GM19324 (cell line): ENCODE results near the gene C6orf136.
"Not testable (repeated sequence)": the region's sequence is repeated elsewhere in the genome, so short reads cannot be mapped to it uniquely, and the experiment has no call there.

ENCODE experiments used
- ATAC-seq: cut with Tn5 transposase; IDR thresholded peaks from one replicate; pipeline ENCODE4 v1.9.1; 2021; ENCODE audit warnings: mild to moderate bottlenecking, moderate library complexity; ENCODE audit not compliant: unreplicated experiment, low FRiP score

The C6orf136 gene

DNA sequence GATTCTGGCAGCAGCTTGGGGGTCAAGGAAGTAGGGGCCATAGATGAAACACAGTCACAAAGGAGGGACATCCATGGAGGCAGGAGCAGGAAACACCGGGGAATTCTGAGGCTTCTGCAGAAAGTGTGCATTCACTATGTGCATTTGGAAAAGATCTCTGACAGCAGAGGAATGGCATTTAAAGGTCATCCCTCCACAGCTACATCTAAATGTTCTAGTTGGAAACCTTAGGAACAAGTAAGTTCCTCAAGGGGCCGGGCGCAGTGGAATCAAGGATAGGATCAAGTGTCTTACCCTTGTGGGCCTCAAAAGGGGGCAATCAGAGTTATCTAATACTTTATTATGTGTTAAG is 8.8 kb downstream of the C6orf136 start:
- no peak for ATAC-seq

DNA sequence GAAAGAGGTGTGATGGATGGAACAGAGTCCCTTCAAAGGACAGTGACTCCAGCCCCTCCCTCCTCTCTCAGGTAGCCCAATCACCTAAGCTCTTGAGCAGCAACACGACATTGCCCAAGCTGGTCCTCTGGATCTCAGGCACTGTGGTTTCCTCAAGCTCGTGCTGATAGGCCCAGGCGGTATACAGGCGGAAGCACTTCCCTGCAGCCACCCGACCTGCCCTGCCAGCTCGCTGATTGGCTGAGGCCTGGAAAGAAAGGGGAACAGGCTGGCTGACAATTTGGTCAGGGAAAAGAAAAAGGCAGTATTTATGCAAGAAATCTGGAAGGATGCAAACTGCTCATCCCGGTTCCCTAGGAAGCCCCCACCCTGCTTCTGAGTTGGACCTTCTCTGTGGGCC is 9.6 kb downstream of the C6orf136 start:
- ATAC-seq = no peak

DNA sequence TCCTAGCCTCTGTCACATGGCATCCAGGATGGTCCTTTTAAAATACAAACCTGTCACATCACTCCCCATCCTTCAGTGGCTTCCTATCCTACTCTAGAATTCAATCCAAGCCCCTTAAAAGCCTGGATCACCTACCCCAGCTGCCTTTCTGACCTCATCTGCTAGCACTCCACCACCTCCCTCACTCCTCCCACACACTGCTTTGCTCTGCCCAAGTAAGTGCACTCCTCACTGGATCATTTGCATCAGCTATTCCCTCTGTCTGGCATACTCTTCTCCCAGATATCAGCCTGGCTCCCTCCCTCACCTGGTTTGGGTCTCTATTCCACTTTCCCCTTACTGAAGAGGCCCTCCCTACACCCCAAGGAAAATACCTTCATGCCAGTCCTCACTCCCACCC is 10.5 kb downstream of the C6orf136 start:
- no peak for ATAC-seq

DNA sequence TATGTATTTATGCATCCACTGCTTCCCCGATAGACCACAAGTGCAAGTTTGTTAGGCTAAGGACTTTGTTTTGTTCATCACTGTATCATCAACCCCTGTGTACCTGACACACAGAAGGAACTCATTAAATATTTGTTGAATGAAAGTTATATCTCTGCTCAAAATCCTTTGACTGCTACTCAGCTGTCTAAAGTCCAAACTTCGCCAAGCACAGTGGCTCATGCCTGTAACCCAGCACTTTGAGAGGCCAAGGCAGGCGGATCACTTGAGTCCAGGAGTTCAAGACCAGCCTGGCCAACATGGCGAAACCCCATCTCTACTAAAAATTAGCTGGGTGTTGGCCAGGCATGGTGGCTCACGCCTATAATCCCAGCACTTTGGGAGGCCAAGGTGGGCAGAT is 11.0 kb downstream of the C6orf136 start:
- ATAC-seq = not testable (repeated sequence)

DNA sequence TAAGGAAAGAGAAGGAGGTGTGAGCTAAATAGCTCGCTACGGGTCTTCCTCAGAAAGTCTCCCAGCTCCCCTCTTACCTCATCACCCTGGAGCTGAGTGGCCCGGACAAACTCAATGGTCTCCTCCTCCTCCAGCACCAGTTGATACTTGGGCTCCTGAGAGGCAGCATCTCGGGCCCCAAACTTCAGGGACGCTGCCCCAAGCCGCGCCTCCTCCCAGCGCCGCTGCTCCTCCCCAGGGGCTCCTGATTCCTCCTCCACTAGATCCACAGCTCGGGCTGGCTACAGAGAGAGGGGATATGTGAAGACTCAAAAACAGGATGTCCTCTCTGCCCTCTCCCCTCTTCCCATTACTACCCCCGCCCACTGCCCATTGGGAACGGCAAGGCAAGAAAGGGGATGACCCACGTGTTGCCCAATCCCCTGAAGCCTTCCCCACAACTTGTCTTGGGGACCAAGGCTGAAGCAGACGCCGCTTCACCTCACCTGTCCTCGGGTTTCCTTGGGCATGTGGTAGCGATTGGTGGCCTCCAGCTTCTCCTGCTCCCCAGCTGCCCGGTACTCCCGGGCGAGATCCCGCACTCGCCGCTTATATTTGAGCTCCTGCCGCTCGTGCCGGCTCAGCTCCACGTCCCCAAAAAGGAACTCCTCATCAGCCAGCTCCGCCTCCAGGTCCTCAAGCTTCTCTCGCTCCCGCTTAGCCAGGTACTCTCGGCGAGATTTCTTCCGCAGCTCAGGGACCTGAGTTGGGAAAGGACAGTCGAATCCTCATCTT is 18.2 kb downstream of the C6orf136 start:
- ATAC-seq = no peak

DNA sequence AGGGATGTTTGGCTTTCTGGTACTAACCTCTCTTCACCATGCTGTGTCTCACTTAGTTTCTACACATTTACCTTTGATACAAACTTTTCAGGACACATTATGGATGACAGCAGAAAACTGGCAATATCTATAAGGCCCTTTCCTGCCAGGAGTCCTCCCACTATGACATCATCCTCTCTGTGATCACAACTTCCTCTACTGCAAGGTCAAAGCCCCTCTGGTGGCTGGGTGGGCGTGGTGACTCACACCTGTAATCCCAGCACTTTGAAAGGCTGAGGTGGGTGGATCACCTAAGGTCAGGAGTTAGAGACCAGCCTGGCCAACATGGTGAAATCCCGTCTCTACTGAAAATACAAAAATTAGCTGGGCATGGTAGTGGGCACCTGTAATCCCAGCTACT is 19.4 kb downstream of the C6orf136 start:
- not testable (repeated sequence) for ATAC-seq

DNA sequence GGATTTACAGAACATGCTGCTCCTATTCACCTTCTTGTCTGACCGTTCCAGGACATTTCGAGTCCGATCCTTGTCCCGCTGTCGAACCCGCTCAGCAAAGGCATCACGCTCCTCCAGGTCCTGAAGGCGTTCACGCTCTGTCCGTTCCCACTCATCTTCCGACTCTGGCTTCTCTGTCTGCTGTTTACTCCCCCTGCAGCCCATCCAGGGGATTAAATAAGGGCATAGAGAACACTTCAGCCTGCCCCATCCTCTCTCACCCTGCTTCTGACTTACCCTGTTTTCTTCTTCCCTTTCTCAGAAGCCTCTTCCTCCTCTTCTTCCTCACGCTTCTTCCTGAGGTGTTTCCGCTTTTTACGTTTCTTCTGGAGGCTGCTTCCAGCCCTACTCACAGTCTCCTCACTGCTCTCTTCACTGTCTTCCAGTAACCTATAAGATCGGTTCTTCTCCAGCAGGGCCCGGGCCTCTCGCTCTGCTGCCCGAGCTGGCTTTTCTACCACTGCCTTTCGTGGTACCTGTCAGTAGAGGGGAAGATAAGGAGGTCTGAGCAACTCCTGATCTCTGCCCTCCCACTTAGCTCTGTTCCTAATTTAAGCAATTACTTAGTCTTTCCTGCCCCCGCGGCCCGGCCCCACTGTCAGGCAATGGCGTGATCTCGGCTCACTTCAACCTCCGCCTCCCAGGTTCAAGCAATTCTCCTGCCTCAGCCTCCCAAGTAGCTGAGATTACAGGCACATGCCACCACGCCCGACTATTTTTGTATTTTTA is 24.0 kb downstream of the C6orf136 start:
- ATAC-seq = no peak

DNA sequence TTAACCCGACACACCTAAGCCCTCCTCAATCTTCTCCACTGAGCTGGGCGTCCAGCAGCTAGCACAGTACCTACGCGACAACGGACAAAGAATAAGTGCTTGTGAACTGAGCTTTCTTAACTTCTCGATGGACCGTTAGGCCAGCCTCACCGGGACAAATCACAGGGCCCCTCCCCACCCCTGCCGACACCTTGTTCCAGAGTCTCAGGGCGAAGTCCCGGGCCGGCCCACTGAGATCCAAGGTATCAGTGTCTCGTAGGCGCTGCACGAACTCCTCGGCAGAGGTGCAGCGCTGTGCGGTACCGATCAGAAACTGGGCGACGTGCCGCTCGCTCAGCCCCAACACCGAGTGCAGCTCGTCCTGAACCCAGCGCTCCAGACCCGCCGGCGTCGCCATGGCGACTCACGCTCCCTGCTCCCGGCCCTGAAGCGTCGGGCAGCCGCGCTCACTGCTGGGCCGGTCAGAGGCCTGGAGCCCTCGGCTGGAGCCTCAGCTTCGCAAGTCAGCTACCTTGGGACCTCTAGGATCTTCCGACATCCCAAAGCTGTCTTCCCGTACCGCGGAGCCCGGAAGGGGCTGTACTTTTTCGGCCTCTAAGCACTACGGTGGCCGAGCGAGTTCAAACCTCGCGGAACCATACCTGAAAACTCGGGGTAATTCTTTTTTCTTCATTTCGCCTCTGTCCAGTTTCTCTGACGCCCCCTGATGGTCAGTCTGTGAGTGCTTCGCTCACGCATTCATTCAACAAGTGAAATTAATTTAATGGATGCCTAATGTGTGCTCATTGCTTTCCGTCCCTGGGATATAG is 25.7 kb downstream of the C6orf136 start, which contains the start of gene DHX16:
Gene DHX16 (minus strand): TSS at position 562 of the 809 bp plus-strand sequence. CDS start 165 bp downstream, at position 397.
- peak; percentile 86 for ATAC-seq

DNA sequence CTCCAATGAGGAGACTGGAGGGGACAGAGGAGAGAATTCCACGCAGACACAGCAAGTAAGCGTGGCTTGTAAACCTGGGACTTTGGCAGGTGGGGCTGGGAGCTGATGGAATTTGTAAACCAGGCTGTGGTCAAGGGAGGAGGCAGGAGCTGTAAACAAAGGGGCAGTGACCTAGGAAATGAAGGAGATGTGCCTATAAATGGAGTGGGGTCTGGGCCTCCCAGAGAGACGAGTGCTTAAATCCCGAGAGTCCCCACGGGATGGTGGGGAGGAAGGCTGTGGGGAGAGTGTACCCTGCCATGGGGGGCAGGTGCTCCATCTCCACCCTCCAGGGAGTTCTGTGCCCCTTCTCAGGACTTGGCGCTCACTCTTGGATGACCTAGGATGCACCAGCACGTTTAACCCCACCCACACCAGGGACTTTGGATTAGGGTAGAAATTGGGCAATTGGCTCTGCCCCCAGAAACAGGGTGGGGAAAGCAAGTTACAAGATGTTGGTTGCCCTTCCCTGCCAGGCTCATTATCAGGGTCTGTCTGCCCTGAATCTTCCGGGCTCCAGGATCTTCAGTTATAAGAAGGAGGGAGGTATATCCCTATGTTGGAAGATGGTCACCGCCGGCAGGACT is 29.8 kb downstream of the C6orf136 start:
- no peak for ATAC-seq

DNA sequence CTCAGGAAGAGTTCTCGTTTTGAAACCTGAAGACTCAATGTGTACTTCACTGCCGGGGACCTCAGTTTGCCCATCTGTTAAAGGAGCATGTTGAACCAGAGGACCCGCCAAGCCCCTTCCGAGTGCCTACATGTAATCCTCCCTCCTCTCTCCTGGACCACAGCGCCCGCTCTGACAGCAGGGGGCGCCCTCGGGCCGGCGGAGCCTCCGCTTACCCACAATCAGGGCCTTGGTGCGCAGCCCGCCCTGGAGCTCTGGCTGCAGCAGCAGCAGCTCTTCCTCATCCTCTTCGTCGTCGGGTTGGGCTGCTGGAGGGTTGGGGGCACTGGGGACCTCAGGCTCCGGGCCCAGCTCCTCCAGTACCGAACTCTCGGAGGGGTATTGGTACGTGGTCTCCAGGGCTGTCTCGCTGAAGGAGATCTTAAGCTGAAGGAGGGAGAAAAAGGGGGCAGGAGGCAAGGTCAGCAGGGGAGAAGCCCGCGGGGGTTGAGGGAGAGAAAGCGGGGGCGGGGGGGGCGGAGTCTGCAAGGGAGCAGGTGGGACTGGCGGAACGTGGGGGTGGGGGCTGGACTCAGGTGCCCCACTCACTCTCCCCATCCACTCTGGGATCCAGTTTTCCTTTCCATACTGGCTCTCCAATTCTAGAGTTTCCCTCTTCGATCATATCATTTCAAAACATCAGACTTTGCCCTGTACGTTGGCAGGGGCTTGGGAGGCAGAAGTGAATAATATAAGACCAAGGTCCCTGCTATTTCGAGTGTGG is 32.2 kb downstream of the C6orf136 start:
- ATAC-seq = peak; percentile 39

DNA sequence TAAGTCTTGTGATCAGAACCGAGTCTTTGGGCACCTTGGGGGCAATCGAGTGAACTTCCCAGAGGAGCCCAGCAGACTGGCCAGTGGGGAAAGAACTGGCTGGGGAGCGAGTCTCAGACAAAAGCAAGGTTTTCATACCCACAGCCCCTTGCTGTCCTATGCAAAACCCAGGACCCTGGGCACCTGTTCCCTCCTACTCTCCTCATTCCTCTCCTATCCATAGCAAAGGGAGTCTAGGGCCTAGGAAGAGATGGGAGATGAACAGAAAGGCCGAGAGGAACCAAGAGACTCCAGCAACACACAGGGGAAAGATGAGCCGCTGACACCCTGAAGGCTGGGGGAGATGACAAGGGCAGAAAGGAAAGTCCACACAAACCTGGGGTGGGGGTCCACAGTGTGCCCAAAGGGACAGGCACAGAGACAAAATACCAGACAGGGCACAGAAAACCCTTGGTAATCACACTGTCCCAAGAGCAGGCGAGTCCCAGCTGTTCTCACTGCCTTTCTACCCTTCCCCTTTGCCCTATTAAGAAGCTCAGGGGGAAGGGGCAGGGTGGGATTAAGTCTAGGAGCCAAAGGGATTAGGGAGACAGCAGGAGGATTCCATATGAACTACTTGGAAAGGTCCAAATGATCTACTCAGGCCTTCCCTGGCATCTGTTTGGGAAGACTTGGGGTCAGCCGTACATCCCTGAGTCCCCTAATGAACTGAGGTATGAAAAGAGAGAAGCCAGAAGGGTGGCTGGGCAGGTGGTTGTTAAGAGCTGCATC is 33.0 kb downstream of the C6orf136 start:
- no peak for ATAC-seq

DNA sequence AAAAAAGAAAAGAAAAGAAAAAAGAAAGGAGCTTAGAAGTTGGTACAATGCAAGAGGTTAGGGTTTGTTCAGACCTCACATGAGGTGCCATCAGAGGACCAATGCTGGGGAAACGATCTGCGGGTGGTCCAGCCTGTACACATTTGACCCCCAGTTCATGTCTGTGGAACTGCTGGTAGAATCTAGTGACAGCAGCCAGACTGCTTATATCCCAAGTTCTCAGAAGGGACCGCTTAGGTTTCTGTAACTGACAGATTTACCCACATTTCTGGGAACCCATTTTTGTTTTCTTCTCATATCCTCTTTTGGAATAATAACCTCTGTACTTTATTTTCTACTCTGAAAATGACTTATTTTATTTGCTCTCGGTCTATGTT is 34.8 kb downstream of the C6orf136 start:
- ATAC-seq = no peak

DNA sequence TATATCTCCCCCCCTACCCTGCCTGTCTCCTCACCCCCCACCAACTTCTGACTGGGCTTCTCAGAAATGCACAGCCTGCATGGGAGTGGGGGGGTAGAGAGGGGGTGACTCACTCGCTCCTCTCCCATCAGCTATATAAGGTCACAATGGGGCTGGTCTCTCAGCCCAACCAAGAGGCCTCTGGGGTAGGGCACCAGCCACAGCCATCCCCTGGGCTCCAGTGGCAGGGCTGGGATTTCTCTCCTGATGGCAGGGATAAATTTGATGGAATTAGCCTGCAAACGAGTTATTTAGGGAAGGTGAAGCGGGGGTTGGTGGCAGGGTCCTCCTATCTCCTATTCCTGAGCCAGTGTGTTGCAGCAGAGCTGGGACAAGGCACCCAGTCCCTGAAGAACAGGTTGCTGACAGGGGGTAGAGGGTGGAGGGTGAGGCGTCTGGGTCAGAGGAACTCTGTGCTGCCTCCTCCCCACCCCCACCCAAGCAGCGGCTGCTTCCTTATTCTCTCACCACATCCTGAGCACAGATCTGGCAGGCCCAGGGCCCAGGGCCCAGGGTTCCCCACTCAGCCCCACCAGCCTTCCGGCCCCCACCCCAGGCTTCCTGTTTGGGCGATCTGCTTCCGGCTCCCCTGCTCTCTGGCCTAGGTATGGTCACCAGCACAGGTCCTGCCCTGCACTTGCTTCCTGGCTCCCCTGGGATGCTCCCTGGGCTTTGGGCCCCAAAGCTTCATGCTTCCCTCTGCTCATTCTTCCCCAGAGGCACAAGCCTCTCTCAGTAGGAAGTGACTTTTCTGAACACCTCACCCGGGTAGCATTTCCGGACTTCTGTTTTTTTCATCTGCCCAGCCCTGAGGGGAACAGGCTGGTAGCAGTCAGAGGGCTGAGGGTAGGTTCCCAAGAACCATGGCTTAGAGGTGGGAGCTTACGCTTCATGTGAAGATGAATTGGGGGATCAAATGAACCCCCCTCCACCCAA is 35.5 kb downstream of the C6orf136 start:
- peak; percentile 51 for ATAC-seq

DNA sequence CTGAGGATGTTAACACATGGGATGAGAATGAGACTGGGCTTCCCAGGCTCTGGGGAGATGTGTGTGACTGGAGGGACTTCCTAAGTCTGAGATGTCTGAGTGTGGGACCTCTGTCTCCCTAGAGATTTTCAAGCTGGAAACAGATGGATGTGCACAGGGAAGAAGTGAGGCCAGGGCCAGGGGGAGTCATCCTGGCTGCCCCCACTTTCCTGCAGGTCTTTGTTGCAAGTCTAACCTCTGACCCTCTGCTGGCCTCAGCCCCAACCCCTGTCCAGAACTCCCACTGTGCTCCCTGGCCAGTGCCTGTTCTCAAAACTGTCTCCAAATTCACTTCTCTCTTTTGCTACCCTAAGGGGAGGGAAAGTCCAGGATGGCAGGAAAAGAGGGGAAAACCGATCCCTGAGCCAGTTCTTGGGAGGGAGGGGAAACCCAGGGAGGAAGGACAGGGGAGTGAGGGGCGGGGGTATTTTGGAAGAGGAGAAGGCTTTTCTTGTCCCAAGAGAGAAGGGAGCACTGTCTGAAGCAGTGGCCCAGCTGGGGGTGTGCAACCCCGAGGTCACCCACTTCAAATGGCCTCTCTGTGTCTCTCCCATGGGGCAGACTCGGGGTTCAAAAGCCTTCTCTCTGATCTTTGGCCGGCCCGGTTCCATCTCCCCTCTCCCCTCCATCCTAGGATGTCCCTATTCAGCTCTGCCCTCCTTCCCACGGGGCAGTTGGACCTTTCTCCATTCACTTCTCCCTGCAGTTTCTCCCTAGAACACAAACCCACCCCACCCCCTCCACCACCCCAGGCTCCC is 36.4 kb downstream of the C6orf136 start:
- no peak for ATAC-seq

DNA sequence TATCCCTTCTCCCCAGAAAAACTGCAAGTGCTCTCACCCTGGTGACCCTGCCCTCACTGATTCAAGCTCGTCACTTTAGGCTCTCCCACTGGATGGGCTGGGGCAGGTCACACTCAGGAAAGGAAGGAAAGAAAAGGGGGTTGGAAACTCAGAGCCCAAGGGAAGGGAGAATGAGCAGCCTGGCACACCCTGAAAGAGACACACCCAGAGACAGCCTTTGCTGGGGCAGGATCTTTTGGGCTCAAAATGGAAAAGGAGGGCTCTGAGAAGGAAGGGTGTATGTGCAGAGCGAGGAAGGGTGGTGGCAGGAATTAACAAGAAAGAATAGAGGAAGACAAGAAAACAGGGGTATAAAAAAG is 37.0 kb downstream of the C6orf136 start:
- no peak for ATAC-seq

DNA sequence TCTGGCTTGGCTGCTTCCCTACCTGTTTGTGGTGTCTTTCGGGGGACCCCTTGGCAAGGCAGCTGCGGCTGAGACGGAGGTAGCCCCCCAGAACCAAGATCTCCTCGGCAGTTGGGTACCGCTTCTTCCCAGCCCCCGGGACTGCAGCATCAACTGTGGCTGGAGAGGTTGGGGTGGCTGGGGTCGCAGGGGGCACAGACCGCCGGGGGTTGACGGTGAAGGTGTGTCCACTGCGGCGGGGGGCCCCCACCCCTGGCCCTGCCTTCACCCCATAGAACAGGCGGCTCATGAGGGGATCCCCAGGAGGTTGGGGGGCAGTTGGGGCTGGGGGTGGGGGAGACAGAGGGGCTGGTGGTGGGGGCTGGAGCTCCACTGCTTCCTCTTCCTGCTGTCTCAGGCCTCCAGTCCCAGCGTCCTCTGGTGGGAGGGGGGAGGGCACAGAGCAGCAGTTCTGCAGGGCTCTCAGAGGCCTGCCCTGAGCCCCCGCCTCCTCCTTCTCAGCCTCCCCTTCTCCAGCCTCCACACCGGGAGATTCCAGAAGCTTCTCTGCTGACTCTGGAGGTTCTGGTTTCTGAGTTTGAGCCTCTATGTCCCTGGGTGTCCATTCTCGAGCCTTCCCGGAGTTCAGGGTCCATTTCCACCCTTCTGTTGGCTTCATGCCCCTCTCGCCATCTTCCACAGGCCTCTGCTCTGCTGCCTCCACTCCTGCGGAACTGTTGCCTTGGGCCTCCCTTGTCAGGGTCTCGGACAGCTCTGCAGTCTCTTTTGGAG is 37.6 kb downstream of the C6orf136 start:
- ATAC-seq = no peak
